HepG2 (cell line): Measurements from ENCODE around the gene GYS1. TPM values are rescaled to one million over a fixed set of nuclear protein-coding genes. Genes with fewer than 3 reads are reported as not detected.

Experiments
- ATAC-seq: fragments of 200-7000 bp; cut with Tn5 transposase; 3 replicates; pipeline ENCODE4 v1.9.1; 2020; ENCODE audit warnings: mild to moderate bottlenecking, moderate library complexity
- BruUV-seq: library from RNA; stranded (reverse); fragments of 400-500 nt; replicated peaks from 2 replicates; lab custom pipeline; 2021; lab: Mats Ljungman, UMichigan
- CTCF ChIA-PET: fragments of 300-600 bp; formaldehyde crosslinking; extraction: SDS; loops from one replicate; lab custom pipeline; 2021; ENCODE audit warnings: low total read pairs, inconsistent platforms, low intra/inter-chr PET ratio; lab: Yijun Ruan, JAX
- POLR2A ChIA-PET: fragments of 350-600 bp; sonication (Branson Sonifier 250); formaldehyde crosslinking; loops from one replicate; lab custom pipeline; 2020; ENCODE audit warnings: antibody characterized with exemption, inconsistent platforms; lab: Yijun Ruan, JAX
- DNase-seq: peaks from one replicate; pipeline ENCODE4 v3.0.0-alpha.2; 2015; ENCODE audit warnings: low spot score
- FAIRE-seq: peaks from 3 replicates; lab custom pipeline; 2011; peaks lifted over from hg19 to GRCh38; lab: Jason Lieb, UNC
- H2AFZ ChIP-seq: one replicate; pipeline ENCODE4 v1.6.1; 2011; ENCODE audit warnings: low read length, inconsistent platforms
- H3K27ac ChIP-seq: fragments of 300-600 bp; 3 replicates; pipeline ENCODE4 v1.8.0; 2011; ENCODE audit warnings: mixed run types, mild to moderate bottlenecking, mixed read lengths, low read length, inconsistent platforms; ENCODE audit not compliant: insufficient read depth; ENCODE audit errors: extremely low read length
- H3K27me3 ChIP-seq, 2 experiments: fragments of 200-600 bp in 1 of 2; 2 replicates in 1 of 2; 3 replicates in 1 of 2; pipeline versions ENCODE4 v1.6.0 to v1.8.0; 2011; ENCODE audit warnings: low read length in 2 of 2, mild to moderate bottlenecking in 2 of 2, moderate library complexity in 2 of 2, inconsistent platforms in 1 of 2; ENCODE audit not compliant: insufficient read depth in 2 of 2, control insufficient read depth in 1 of 2
- H3K36me3 ChIP-seq, 2 experiments: fragments of 200-600 bp in 1 of 2; replicated peaks in 1 of 2; 2 replicates in 1 of 2; 3 replicates in 1 of 2; pipeline versions ENCODE4 v1.5.1 to v1.8.0; 2011; ENCODE audit warnings: low read length in 2 of 2, inconsistent platforms in 1 of 2; ENCODE audit not compliant: insufficient read depth in 2 of 2, control insufficient read depth in 1 of 2
- H3K4me1 ChIP-seq: 2 replicates; pipeline ENCODE4 v1.5.1; 2012; ENCODE audit warnings: low read length, inconsistent platforms; ENCODE audit not compliant: insufficient read depth
- H3K4me2 ChIP-seq: 2 replicates; pipeline ENCODE4 v1.6.0; 2011; ENCODE audit warnings: low read depth, low read length, inconsistent platforms
- H3K4me3 ChIP-seq, 3 experiments: fragments of 200-600 bp in 1 of 3; sonication (generic), shearing (Covaris generic) in 1 of 3; replicated peaks in 1 of 3; 2 replicates each; pipeline ENCODE4 v1.5.1; 2011 to 2016; ENCODE audit warnings: low read length in 3 of 3, inconsistent platforms in 2 of 3, low read depth in 2 of 3, mild to moderate bottlenecking in 2 of 3, control low read depth in 1 of 3, mixed read lengths in 1 of 3; ENCODE audit not compliant: insufficient read depth in 1 of 3
- H3K79me2 ChIP-seq: one replicate; pipeline ENCODE4 v1.6.1; 2011; ENCODE audit warnings: low read length, inconsistent platforms; ENCODE audit not compliant: insufficient read depth
- H3K9ac ChIP-seq: 2 replicates; pipeline ENCODE4 v1.6.0; 2011; ENCODE audit warnings: mild to moderate bottlenecking, low read depth, low read length, inconsistent platforms; ENCODE audit not compliant: insufficient read depth
- H3K9me3 ChIP-seq: 2 replicates; pipeline ENCODE4 v1.5.1; 2012; ENCODE audit warnings: mild to moderate bottlenecking, low read length
- H4K20me1 ChIP-seq: 2 replicates; pipeline ENCODE4 v1.6.0; 2011; ENCODE audit warnings: inconsistent platforms, mild to moderate bottlenecking, low read length, moderate library complexity; ENCODE audit not compliant: insufficient read depth
- CBFB ChIP-seq: sonication (generic); formaldehyde crosslinking; IDR thresholded peaks from 2 replicates; pipeline ENCODE4 v1.4.0; 2020; ENCODE audit warnings: missing genetic modification reagents
- CREM ChIP-seq, 2 experiments: sonication (generic) in 1 of 2; formaldehyde crosslinking in 1 of 2; IDR thresholded peaks; 2 replicates each; pipeline versions ENCODE4 v1.4.0 to v1.6.1; 2016 to 2020; ENCODE audit warnings: antibody characterized with exemption in 1 of 2, mild to moderate bottlenecking in 1 of 2, missing genetic modification reagents in 1 of 2
- FOXO4 ChIP-seq: sonication (generic); formaldehyde crosslinking; conservative IDR thresholded peaks from 2 replicates; pipeline ENCODE4 v1.8.1; 2023; ENCODE audit warnings: missing genetic modification reagents
- HCFC1 ChIP-seq: fragments of 150-350 bp; IDR thresholded peaks from 2 replicates; pipeline ENCODE4 v1.6.1; 2014; ENCODE audit warnings: low read depth, low read length
- JUN ChIP-seq: sonication (generic); formaldehyde crosslinking; IDR thresholded peaks from 2 replicates; pipeline ENCODE4 v1.4.0; 2020; ENCODE audit warnings: mild to moderate bottlenecking, missing genetic modification reagents
- KMT2A ChIP-seq: sonication (generic); formaldehyde crosslinking; IDR thresholded peaks from 2 replicates; pipeline ENCODE4 v1.4.0; 2020; ENCODE audit warnings: missing genetic modification reagents
- NFE2 ChIP-seq: sonication (generic); formaldehyde crosslinking; IDR thresholded peaks from 2 replicates; pipeline ENCODE4 v1.4.0; 2020; ENCODE audit warnings: missing genetic modification reagents
- NR0B2 ChIP-seq: sonication (generic); formaldehyde crosslinking; IDR thresholded peaks from 2 replicates; pipeline ENCODE4 v1.4.0; 2020; ENCODE audit warnings: mild to moderate bottlenecking, missing genetic modification reagents
- NR1H2 ChIP-seq: sonication (generic); formaldehyde crosslinking; IDR thresholded peaks from 2 replicates; pipeline ENCODE4 v1.8.1; 2022; ENCODE audit warnings: low read depth, missing genetic modification reagents, borderline replicate concordance
- SRSF1 ChIP-seq: fragments of 200-400 bp; formaldehyde crosslinking; optimal IDR thresholded peaks from 2 replicates; pipeline ENCODE3; 2017; ENCODE audit warnings: mild to moderate bottlenecking, low read depth, low read length, moderate library complexity
- STAT5B ChIP-seq: sonication (generic); formaldehyde crosslinking; IDR thresholded peaks from 2 replicates; pipeline ENCODE4 v1.4.0; 2020; ENCODE audit warnings: missing genetic modification reagents
- TEF ChIP-seq: sonication (generic); formaldehyde crosslinking; IDR thresholded peaks from 2 replicates; pipeline ENCODE4 v1.5.0; 2020; ENCODE audit warnings: missing genetic modification reagents
- THAP11 ChIP-seq: IDR thresholded peaks from 2 replicates; pipeline ENCODE4 v1.6.1; 2016; ENCODE audit warnings: missing biosample characterization, missing genetic modification reagents
- ZBED4 ChIP-seq: sonication (generic); formaldehyde crosslinking; IDR thresholded peaks from 2 replicates; pipeline ENCODE4 v1.4.0; 2020; ENCODE audit warnings: missing genetic modification reagents, borderline replicate concordance
- ZC3H13 ChIP-seq: sonication (generic); formaldehyde crosslinking; IDR thresholded peaks from 2 replicates; pipeline ENCODE4 v1.8.1; 2023; ENCODE audit warnings: mild to moderate bottlenecking, missing genetic modification reagents, moderate library complexity
- ZNF143 ChIP-seq: sonication (generic); formaldehyde crosslinking; IDR thresholded peaks from 2 replicates; pipeline ENCODE4 v1.4.0; 2020; ENCODE audit warnings: missing genetic modification reagents
- ZNF350 ChIP-seq: sonication (generic); formaldehyde crosslinking; IDR thresholded peaks from 2 replicates; pipeline ENCODE4 v1.4.0; 2020; ENCODE audit warnings: mild to moderate bottlenecking, low read depth, missing genetic modification reagents, borderline replicate concordance
- ZNF556 ChIP-seq: sonication (generic); formaldehyde crosslinking; IDR thresholded peaks from 2 replicates; pipeline ENCODE4 v1.4.0; 2020; ENCODE audit warnings: mild to moderate bottlenecking, missing genetic modification reagents, borderline replicate concordance
- ZNF740 ChIP-seq: sonication (generic); formaldehyde crosslinking; IDR thresholded peaks from 2 replicates; pipeline ENCODE4 v1.4.0; 2020; ENCODE audit warnings: missing genetic modification reagents
- WGBS: methylation state at CpG from one replicate; pipeline ENCODE4 v1.1.6; 2017; ENCODE audit warnings: low lambda C conversion rate; 5-methylcytosine and 5-hydroxymethylcytosine counted together
- in situ Hi-C: cut with HindIII; loops from 2 replicates; pipeline ENCODE4 v1.10.0; 2017; ENCODE audit warnings: low pct_unique_long_range_greater_than_20kb; ENCODE audit not compliant: extremely low pct_ligation_motif_present
- intact Hi-C: fragments of 100-400 bp; cut with micrococcal nuclease; formaldehyde crosslinking; loops from one replicate; pipeline ENCODE4 v1.10.0; 2022; ENCODE audit not compliant: unreplicated experiment
- polyA plus RNA-seq, 8 experiments: library from polyadenylated mRNA; depleted of rRNA in 3 of 8; stranded (reverse) in 7 of 8; unstranded in 1 of 8; fragments of >200 nt; fragmentation: Illumina TruSeq in 4 of 8; extraction: Trizol in 4 of 8; gene quantifications; 2 replicates each; pipeline versions ENCODE4 v1.2.1 to v1.2.3, GENCODE V29; 2011 to 2016; ENCODE audit warnings: low read depth in 4 of 8, missing spikeins in 1 of 8, mixed read lengths in 1 of 8; ENCODE audit not compliant: insufficient read depth in 1 of 8
- total RNA-seq, 5 experiments: library from RNA; depleted of rRNA; stranded (reverse); fragments of >200 nt; fragmentation: Illumina TruSeq; extraction: Trizol; gene quantifications; 2 replicates each; pipeline ENCODE4 v1.2.3, GENCODE V29; 2016; ENCODE audit warnings: low read depth in 1 of 5

The GYS1 gene
- total and polyA plus RNA-seq, 2 of the 13 experiments (the other 11 are each of a cell fraction or from before 2014, with no cell fraction given), result 18.4 to 42.1 TPM

- in situ Hi-C loops (no loop called here), intact Hi-C loops (no loop called here)
- Histone ChIP-seq H2AFZ (no peak overlapping the region), H3K36me3 (peaks cover 12 to 41% of the 10 kb centered on the region in 2 experiments; a peak in 4 of 5 replicates), H3K9ac (no peak overlapping the region), H3K4me1 (no peaks in the 10 kb centered on the region), H3K27ac (no peak overlapping the region), H3K9me3 (no peaks in the 10 kb centered on the region), H3K27me3 (no peaks in the 10 kb centered on the region), H3K4me3 (no peak overlapping the region), H3K4me2 (no peak overlapping the region), H4K20me1 (no peaks in the 10 kb centered on the region), H3K79me2 (no peaks in the 10 kb centered on the region)
- POLR2A ChIA-PET, result interaction anchor here (1.0 kb wide), 1 partner anchor 11 kb away, joined by 3 read pairs; the partner anchor contains the start of gene RUVBL2
- CTCF ChIA-PET, result no interaction called here
- FAIRE-seq (no peak), ATAC-seq (no peak), DNase-seq (no peak)
- WGBS, result 95% methylated on average over 9 of the region's 9 CpGs
- BruUV-seq, result no TSS peak
- no peak for TF ChIP-seq SRSF1
- TF ChIP-seq NFE2 (CRISPR knock-in tag), result no peak
- no peak for TF ChIP-seq JUN
- peak; percentile 74 for TF ChIP-seq ZNF143 (CRISPR knock-in tag)
- no peak for TF ChIP-seq ZNF350 (CRISPR knock-in tag)
- no peak for TF ChIP-seq ZNF556 (CRISPR knock-in tag)
- no peak for TF ChIP-seq KMT2A (CRISPR knock-in tag)
- TF ChIP-seq HCFC1, result peak; percentile 42; the same call in 1 of the 2 replicates
- TF ChIP-seq NR1H2, result no peak
- TF ChIP-seq CREM (IDR thresholded peaks at IDR 0.05), result peak; percentile 18; the same call in 1 of the 2 replicates
- no peak for TF ChIP-seq CREM (CRISPR knock-in tag; IDR thresholded peaks at IDR 0.05)
- TF ChIP-seq THAP11 (CRISPR knock-in tag), result peak; percentile 87
- TF ChIP-seq NR0B2, result no peak
- TF ChIP-seq FOXO4 (CRISPR knock-in tag), result no peak
- no peak for TF ChIP-seq ZBED4
- no peak for TF ChIP-seq CBFB (CRISPR knock-in tag)
- peak; percentile 89 for TF ChIP-seq ZNF740 (CRISPR knock-in tag)
- no peak for TF ChIP-seq TEF (CRISPR knock-in tag)
- no peak for TF ChIP-seq ZC3H13
- TF ChIP-seq STAT5B, result no peak
Observed at GRCh38 chr19:48982280-48982679, 10.8 kb downstream of the GYS1 start.
